Upper lobe of right lung (tissue), 1 donor: ENCODE data around the gene COX14. TPM values are rescaled to one million over a fixed set of nuclear protein-coding genes. Genes with fewer than 3 reads are reported as not detected.

Source experiments
- ATAC-seq: fragments of 200-7000 bp; cut with Tn5 transposase; one replicate; pipeline ENCODE4 v1.9.1; 2020; ENCODE audit warnings: mild to moderate bottlenecking, moderate library complexity
- DNase-seq: peaks from one replicate; pipeline ENCODE4 v3.0.0-alpha.2; 2020
- H3K27ac ChIP-seq: fragments of 200-600 bp; one replicate; pipeline ENCODE4 v1.8.0; 2022
- H3K27me3 ChIP-seq: fragments of 200-600 bp; one replicate; pipeline ENCODE4 v1.8.0; 2022; ENCODE audit warnings: mild to moderate bottlenecking
- H3K36me3 ChIP-seq: fragments of 200-600 bp; one replicate; pipeline ENCODE4 v1.8.0; 2022
- H3K4me1 ChIP-seq: fragments of 200-600 bp; one replicate; pipeline ENCODE4 v1.8.0; 2022
- H3K4me3 ChIP-seq: fragments of 200-600 bp; one replicate; pipeline ENCODE4 v1.8.0; 2022; ENCODE audit warnings: mild to moderate bottlenecking
- H3K9me3 ChIP-seq: fragments of 200-600 bp; one replicate; pipeline ENCODE4 v1.8.0; 2022
- CTCF ChIP-seq: fragments of 200-600 bp; IDR thresholded peaks from one replicate; pipeline ENCODE4 v1.8.0; 2022; ENCODE audit warnings: antibody characterized with exemption
- intact Hi-C: fragments of 100-400 bp; cut with DNase I; formaldehyde crosslinking; loops from one replicate; pipeline ENCODE4 v1.11.0; 2022
- total RNA-seq: library from RNA; stranded (reverse); fragmentation: NEBNext Ultra II Directional; extraction: Animal tissue kit (Norgen Biotek cat#: 25700); gene quantifications from one replicate; pipeline ENCODE4 v1.2.1, GENCODE V29; 2021
- donor health status: DM: no; HTN: yes; CAD: no; lungs with severe emphysema.

The COX14 gene
- total RNA-seq, 1 donor from 2014 or later, result 68.5 TPM

DNA sequence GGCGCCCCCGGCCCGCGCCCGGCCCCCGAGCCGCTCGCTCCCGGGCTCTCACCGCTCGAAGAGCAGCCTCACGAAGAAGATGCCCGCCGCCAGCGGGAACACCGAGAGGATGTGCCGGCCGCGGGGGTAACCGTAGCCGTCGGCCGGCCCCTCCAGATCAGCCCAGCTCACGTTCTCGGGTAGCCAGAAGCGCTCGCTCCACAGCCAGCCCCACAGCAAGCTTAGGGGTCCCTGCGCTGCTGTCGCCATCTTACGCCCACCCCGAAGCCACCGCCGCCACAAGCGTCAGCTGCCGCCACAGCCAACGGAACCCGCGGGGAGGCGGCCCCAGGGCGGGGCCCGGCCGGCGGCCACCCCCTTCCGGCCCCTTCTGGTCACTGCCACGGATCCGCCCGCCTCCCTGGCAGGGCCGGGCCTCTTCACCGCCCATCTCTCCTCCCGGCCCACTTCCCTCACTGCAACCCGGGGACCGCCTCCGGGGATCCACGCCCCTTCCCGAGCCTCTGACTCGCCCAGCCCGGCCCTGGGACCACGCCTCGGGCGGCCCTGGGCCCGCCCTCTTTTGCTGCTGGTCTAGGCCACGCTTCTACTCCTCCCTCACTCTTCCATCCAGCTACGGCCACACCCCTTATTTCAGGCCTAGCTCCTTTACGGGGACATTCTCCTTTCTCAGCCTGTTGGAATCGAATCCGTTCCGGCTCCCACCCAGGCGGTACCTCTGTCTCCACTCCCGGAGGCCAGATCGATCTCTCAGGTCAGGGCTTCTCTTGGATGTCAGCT is 55.2 kb downstream of the COX14 start, which contains the start of gene CERS5:
TSS of gene CERS5 (minus strand) at position 321 of the 780 bp plus-strand sequence. CDS start at position 249, 72 bp downstream.
- TF ChIP-seq CTCF, result peak; percentile 44
- peak; percentile 100 for DNase-seq
- Histone ChIP-seq H3K4me1 (peaks cover 21% of the 10 kb centered on the region), H3K27me3 (no peaks in the 10 kb centered on the region), H3K9me3 (no peaks in the 10 kb centered on the region), H3K4me3 (peak within 1 kb of the TSS; percentile 71), H3K36me3 (no peaks in the 10 kb centered on the region), H3K27ac (peak within 1 kb of the TSS; percentile 89)
- intact Hi-C loops, result no loop called here
- ATAC-seq, result peak; percentile 100

Other genes starting within 250 kb of the COX14 start
- gene FAIM2, start 208.3 kb upstream of the COX14 start, total RNA-seq, result 1.2 TPM
- not detected for gene AQP2, start 161.5 kb upstream of the COX14 start, total RNA-seq
- 14.3 TPM for gene AQP5, start 150.4 kb upstream of the COX14 start, total RNA-seq
- 0.35 TPM for gene AQP6, start 139.3 kb upstream of the COX14 start, total RNA-seq
- 10.8 TPM for gene RACGAP1, start 86.7 kb upstream of the COX14 start, total RNA-seq
- gene ASIC1, start 54.6 kb upstream of the COX14 start, total RNA-seq, result 0.35 TPM
- 44.0 TPM for gene SMARCD1, start 26.9 kb upstream of the COX14 start, total RNA-seq
- 32.9 TPM for gene GPD1, start 8.2 kb upstream of the COX14 start, total RNA-seq
- 33.2 TPM for gene CERS5, start 55.1 kb downstream of the COX14 start, total RNA-seq
- gene LIMA1, start 171.3 kb downstream of the COX14 start, total RNA-seq, result 81.1 TPM